ENCODE data around the gene MEPCE.

DNA sequence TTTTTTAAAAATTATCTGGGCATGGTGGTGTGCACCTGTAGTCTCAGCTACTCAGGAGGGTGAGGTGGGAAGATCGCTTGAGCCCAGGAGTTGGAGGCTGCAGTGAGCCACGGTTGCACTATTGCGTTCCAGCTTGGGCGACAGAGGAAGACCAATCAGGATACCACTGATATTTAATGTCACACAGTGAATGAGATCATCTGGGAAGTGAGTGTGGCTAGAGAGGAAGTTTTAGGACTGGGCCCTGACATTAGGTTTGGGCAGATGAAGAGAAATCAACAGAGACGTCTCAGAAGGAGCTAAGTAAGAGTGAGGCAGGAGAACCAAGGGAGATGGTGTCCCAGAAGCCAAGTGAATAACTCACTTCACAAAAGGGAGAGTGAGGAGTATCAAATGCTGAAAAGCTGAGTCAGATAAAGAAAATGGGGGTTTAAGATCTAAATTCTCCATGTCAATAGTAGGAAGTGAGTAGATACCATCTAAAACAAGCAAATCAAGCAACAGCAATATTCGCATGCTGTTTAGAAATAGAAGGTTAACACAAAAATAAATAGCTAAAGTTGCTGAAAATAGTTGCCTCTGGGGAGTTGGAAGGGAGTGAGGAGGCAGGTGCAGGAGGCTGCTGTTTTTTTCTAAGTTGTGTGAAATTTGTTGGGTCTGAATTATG, 44.9 kb upstream of the MEPCE start:
- TF ChIP-seq, protein P1, sequence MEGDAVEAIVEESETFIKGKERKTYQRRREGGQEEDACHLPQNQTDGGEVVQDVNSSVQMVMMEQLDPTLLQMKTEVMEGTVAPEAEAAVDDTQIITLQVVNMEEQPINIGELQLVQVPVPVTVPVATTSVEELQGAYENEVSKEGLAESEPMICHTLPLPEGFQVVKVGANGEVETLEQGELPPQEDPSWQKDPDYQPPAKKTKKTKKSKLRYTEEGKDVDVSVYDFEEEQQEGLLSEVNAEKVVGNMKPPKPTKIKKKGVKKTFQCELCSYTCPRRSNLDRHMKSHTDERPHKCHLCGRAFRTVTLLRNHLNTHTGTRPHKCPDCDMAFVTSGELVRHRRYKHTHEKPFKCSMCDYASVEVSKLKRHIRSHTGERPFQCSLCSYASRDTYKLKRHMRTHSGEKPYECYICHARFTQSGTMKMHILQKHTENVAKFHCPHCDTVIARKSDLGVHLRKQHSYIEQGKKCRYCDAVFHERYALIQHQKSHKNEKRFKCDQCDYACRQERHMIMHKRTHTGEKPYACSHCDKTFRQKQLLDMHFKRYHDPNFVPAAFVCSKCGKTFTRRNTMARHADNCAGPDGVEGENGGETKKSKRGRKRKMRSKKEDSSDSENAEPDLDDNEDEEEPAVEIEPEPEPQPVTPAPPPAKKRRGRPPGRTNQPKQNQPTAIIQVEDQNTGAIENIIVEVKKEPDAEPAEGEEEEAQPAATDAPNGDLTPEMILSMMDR (conservative IDR thresholded peaks at IDR 0.05 in 1 of 2, IDR thresholded peaks at IDR 0.05 in 1 of 2; ENCODE audit: low read depth in 1 of 2, low read length in 2 of 2): no peak
- TF ChIP-seq EZH2 (IDR thresholded peaks at IDR 0.05; ENCODE audit: low read length, missing control alignments): no peak

Data from fibroblast of lung (primary cell).